Measurements from ENCODE around the gene ERGIC1. TPM values are rescaled to one million over a fixed set of nuclear protein-coding genes. Genes with fewer than 3 reads are reported as not detected.
A peak's percentile ranks its signal among the peaks of the same experiment; 100 is the strongest.

ERGIC1 gene
- total RNA-seq, 1 experiment from 2014 or later = 77.0 TPM

GRCh38 chr5:172919525-172920446, 85.7 kb downstream of the ERGIC1 start:
- no peaks in the 10 kb centered on the region for H3K4me1 ChIP-seq (ENCODE audit: insufficient read depth, low read length)
- no peak overlapping the region for H3K23ac ChIP-seq (ENCODE audit: insufficient read length, low read depth, low read length)
- H2AK5ac ChIP-seq (ENCODE audit: insufficient read length, low read length) = no peak overlapping the region
- no peak overlapping the region for H2BK15ac ChIP-seq (ENCODE audit: low read depth, low read length)
- H3K79me2 ChIP-seq (ENCODE audit: insufficient read depth, low read length) = no peaks in the 10 kb centered on the region
- no peaks in the 10 kb centered on the region for H3K27me3 ChIP-seq (ENCODE audit: insufficient read depth, low read length)
- whole genome bisulfite sequencing (ENCODE audit: extremely low coverage, insufficient read length, low lambda C conversion rate) = no CpG with 5 or more reads among the region's 16 CpGs
- H2BK5ac ChIP-seq (ENCODE audit: insufficient read length, low read length) = no peak overlapping the region
- no peak overlapping the region for H3K9ac ChIP-seq (ENCODE audit: extremely low read depth, insufficient read length, low read length)
- H3K14ac ChIP-seq (ENCODE audit: insufficient read depth, low read length) = no peak overlapping the region
- H3K56ac ChIP-seq (ENCODE audit: insufficient read length, low read depth, low read length) = no peak overlapping the region
- no peak overlapping the region for H4K8ac ChIP-seq (replicated peaks; ENCODE audit: insufficient read length, low read depth, low read length)
- peaks cover 25 to 72% (median 67%) of the 10 kb centered on the region in 3 experiments for H3K36me3 Mint-ChIP-seq (ENCODE audit: insufficient read depth in 1 of 3, low read depth in 3 of 3)
- H3K9me3 ChIP-seq (ENCODE audit: control insufficient read depth, low read depth, low read length) = no peaks in the 10 kb centered on the region
- H3K4ac ChIP-seq (ENCODE audit: low read depth, low read length) = no peak overlapping the region
- H3K4me3 Mint-ChIP-seq = no peak overlapping the region; a peak in 1 of 5 replicates
- H3T11ph ChIP-seq (ENCODE audit: low read length) = no peak overlapping the region
- no peak overlapping the region for H3K27ac ChIP-seq (ENCODE audit: insufficient read length, low read depth, low read length)
- no peak overlapping the region for H2AFZ ChIP-seq (ENCODE audit: low read length)
- H3K9me3 Mint-ChIP-seq = no peaks in the 10 kb centered on the region
- H3K4me1 Mint-ChIP-seq = no peaks in the 10 kb centered on the region
- H3K23me2 ChIP-seq (ENCODE audit: insufficient read length, low read depth, low read length, poor library complexity, severe bottlenecking) = no peaks in the 10 kb centered on the region
- no peak overlapping the region for H4K5ac ChIP-seq (ENCODE audit: insufficient read length, low read depth, low read length)
- H4K91ac ChIP-seq (ENCODE audit: insufficient read length, low read depth, low read length) = no peak overlapping the region
- no peaks in the 10 kb centered on the region; the same call in 1 of the 2 replicates for H3K27me3 Mint-ChIP-seq (ENCODE audit: low read depth)
- no peak overlapping the region for H2BK20ac ChIP-seq (ENCODE audit: low read depth, low read length, poor library complexity, severe bottlenecking)
- H2BK120ac ChIP-seq (ENCODE audit: low read depth, low read length, poor library complexity, severe bottlenecking) = no peak overlapping the region
- H2BK12ac ChIP-seq (ENCODE audit: insufficient read length, low read depth, low read length) = no peak overlapping the region
- H3K18ac ChIP-seq (ENCODE audit: insufficient read length, low read depth, low read length) = no peak overlapping the region
- no peak for DNase-seq
- no peaks in the 10 kb centered on the region for H4K20me1 ChIP-seq (ENCODE audit: control insufficient read depth, insufficient read depth, insufficient read length)
- H3K4me2 ChIP-seq (ENCODE audit: insufficient read depth, insufficient read length, low read length) = no peak overlapping the region
- H3K27ac Mint-ChIP-seq = peak overlapping the region in 1 of 3 experiments; percentile 18; a peak in 1 of 7 replicates
- H3K79me1 ChIP-seq (ENCODE audit: insufficient read depth, low read depth, low read length, poor library complexity, severe bottlenecking) = no peaks in the 10 kb centered on the region
- TF ChIP-seq CTCF (conservative IDR thresholded peaks at IDR 0.05) = no peak

Data from H9 (cell line).